C4-2B (cell line): Measurements from ENCODE around the gene CFAP53.

Experiments
- ZFX ChIP-seq: fragments of 450-650 bp; IDR thresholded peaks from 2 replicates; pipeline ENCODE4 v1.6.1; 2017
- TF ChIP-seq, protein P1 (sequence below): fragments of 450-650 bp; conservative IDR thresholded peaks from 2 replicates; pipeline ENCODE4 v1.5.1; 2017; ENCODE audit warnings: mild to moderate bottlenecking

DNA sequence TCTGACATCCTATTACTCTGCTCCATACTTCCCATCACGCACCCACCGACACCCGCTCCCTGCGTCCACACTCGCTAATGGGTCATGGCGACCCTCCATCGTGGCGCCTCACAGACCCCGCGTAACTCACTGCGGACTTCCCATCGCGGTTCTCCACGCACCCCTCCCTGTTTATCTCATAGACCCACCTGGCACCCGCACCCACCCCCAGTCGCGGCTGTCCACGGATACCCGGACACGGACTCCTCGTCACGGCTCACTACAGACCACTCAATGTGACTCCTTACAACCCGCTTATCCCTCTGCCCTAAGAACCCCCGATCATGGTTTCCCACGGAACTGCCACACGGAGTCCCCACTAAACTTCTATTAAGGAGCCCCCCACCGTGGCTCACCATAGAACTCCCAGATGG lies 20.7 kb upstream of the CFAP53 start:
- TF ChIP-seq, protein P1, sequence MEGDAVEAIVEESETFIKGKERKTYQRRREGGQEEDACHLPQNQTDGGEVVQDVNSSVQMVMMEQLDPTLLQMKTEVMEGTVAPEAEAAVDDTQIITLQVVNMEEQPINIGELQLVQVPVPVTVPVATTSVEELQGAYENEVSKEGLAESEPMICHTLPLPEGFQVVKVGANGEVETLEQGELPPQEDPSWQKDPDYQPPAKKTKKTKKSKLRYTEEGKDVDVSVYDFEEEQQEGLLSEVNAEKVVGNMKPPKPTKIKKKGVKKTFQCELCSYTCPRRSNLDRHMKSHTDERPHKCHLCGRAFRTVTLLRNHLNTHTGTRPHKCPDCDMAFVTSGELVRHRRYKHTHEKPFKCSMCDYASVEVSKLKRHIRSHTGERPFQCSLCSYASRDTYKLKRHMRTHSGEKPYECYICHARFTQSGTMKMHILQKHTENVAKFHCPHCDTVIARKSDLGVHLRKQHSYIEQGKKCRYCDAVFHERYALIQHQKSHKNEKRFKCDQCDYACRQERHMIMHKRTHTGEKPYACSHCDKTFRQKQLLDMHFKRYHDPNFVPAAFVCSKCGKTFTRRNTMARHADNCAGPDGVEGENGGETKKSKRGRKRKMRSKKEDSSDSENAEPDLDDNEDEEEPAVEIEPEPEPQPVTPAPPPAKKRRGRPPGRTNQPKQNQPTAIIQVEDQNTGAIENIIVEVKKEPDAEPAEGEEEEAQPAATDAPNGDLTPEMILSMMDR = no peak
- no peak for TF ChIP-seq ZFX
